C1 segment of cervical spinal cord (tissue), 14 donors: ENCODE data around the gene TTC27.
"Not testable (repeated sequence)": the region's sequence is repeated elsewhere in the genome, so short reads cannot be mapped to it uniquely, and the experiment has no call there.

ENCODE experiments used
- DNase-seq, 14 donors: peaks; one replicate each; lab custom pipeline; 2025; lab: John Stamatoyannopoulos, UW

The TTC27 gene

GRCh38 chr2:32806857-32807256 is 179.0 kb downstream of the TTC27 start:
- no peak for DNase-seq

- no peak for DNase-seq
Observed at GRCh38 chr2:32807662-32808061, 179.8 kb downstream of the TTC27 start.

GRCh38 chr2:32810909-32811495 is 183.2 kb downstream of the TTC27 start:
- no peak for DNase-seq

GRCh38 chr2:32811696-32812095 is 183.8 kb downstream of the TTC27 start:
- DNase-seq: no peak

- no peak for DNase-seq
Observed at GRCh38 chr2:32812316-32812715, 184.5 kb downstream of the TTC27 start.

GRCh38 chr2:32820088-32820487 is 192.2 kb downstream of the TTC27 start:
- no peak for DNase-seq

GRCh38 chr2:32820701-32821100 is 192.9 kb downstream of the TTC27 start:
- no peak for DNase-seq

- DNase-seq: no peak
Observed at GRCh38 chr2:32824070-32824809, 196.4 kb downstream of the TTC27 start.

- peak in 7 of 14 donors; percentile 1 to 41 (median 7) for DNase-seq
Observed at GRCh38 chr2:32825291-32825712, 197.5 kb downstream of the TTC27 start.

GRCh38 chr2:32830196-32830595 is 202.3 kb downstream of the TTC27 start:
- DNase-seq: no peak

- DNase-seq: no peak
Observed at GRCh38 chr2:32832821-32833220, 205.0 kb downstream of the TTC27 start.

GRCh38 chr2:32833709-32834108 is 205.9 kb downstream of the TTC27 start:
- no peak for DNase-seq

- DNase-seq: no peak
Observed at GRCh38 chr2:32835148-32835547, 207.3 kb downstream of the TTC27 start.

- no peak for DNase-seq
Observed at GRCh38 chr2:32836933-32837332, 209.1 kb downstream of the TTC27 start.

- no peak for DNase-seq
Observed at GRCh38 chr2:32838418-32838817, 210.6 kb downstream of the TTC27 start.

GRCh38 chr2:32838949-32839348 is 211.1 kb downstream of the TTC27 start:
- DNase-seq: no peak

- no peak for DNase-seq
Observed at GRCh38 chr2:32841931-32842898, 214.4 kb downstream of the TTC27 start.

GRCh38 chr2:32843699-32844098 is 215.8 kb downstream of the TTC27 start:
- no peak for DNase-seq

GRCh38 chr2:32844253-32844652 is 216.4 kb downstream of the TTC27 start:
- DNase-seq: no peak

- not testable (repeated sequence) for DNase-seq
Observed at GRCh38 chr2:32846274-32846673, 218.4 kb downstream of the TTC27 start.

- no peak for DNase-seq
Observed at GRCh38 chr2:32847734-32848133, 219.9 kb downstream of the TTC27 start.
